ENCODE data around the gene PIGT.
"Not testable (repeated sequence)": the region's sequence is repeated elsewhere in the genome, so short reads cannot be mapped to it uniquely, and the experiment has no call there.

The PIGT gene

GRCh38 chr20:45467172-45467571 is 51.2 kb downstream of the PIGT start:
- DNase-seq = no peak

GRCh38 chr20:45467861-45468260 is 51.9 kb downstream of the PIGT start:
- DNase-seq = no peak

GRCh38 chr20:45469336-45470261 is 53.7 kb downstream of the PIGT start, which contains the start of gene WFDC2:
Gene WFDC2, plus strand, starts transcription at chr20:45469753. Its CDS starts 29 bp downstream, at chr20:45469782.
- no peak for DNase-seq

GRCh38 chr20:45470262-45470931 is 54.5 kb downstream of the PIGT start:
- no peak for DNase-seq

- no peak for DNase-seq
Observed at GRCh38 chr20:45470937-45471336, 55.0 kb downstream of the PIGT start.

GRCh38 chr20:45472286-45472685 is 56.3 kb downstream of the PIGT start:
- not testable (repeated sequence) for DNase-seq

Measured in activated CD4-positive, alpha-beta T cell treated with anti-CD3 and anti-CD28 coated beads for 1 hour (primary cell).